ENCODE results near the gene FILIP1L. TPM values are rescaled to one million over a fixed set of nuclear protein-coding genes. Genes with fewer than 3 reads are reported as not detected.

The FILIP1L gene
- total and polyA plus RNA-seq, 2 of the 4 experiments (the other 2 are of a cell fraction): 11.5 to 19.9 TPM

DNA sequence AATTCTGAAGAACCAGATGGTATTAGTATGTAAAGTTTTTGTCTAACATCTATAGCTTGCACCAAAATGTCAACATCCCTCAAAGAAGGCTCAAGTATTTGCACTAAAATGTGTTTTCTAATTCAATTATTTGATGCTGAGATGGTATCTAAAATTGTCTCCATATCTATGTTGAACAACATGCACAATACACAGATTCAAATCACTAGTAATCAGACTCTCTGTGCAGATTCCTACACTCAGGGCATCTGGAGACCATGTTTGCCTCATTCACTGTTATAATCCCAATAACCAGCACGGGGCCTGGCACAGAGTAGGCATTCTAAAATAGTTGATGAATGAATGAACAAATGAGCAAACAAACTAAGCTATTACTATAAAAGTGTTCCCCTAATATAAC, 2.6 kb downstream of the FILIP1L start:
- Histone ChIP-seq H3K4ac (ENCODE audit: low read depth, low read length) (no peak overlapping the region), H3K56ac (ENCODE audit: extremely low read depth, insufficient read depth, low read length) (no peak overlapping the region), H3K79me1 (ENCODE audit: low read depth in 1 of 2, low read length in 2 of 2) (peaks cover 0 to 3% of the 10 kb centered on the region in 2 experiments; a peak in 1 of 4 replicates), H3K14ac (replicated peaks; ENCODE audit: low read depth, low read length) (no peak overlapping the region), H3K4me1 (ENCODE audit: control insufficient read depth, insufficient read depth, low read length) (peaks cover 8% of the 10 kb centered on the region), H4K5ac (ENCODE audit: low read depth, low read length) (no peak overlapping the region), H2AK5ac (ENCODE audit: low read depth, low read length) (no peak overlapping the region), H3K9ac (ENCODE audit: low read depth, low read length) (no peak overlapping the region), H3K4me3 (ENCODE audit: insufficient read depth, low read depth, low read length) (no peak overlapping the region), H4K91ac (ENCODE audit: insufficient read depth, low read depth, low read length) (no peak overlapping the region), H3K9me1 (ENCODE audit: insufficient read depth, low read length) (peaks cover 7% of the 10 kb centered on the region; the same call in 1 of the 2 replicates), H4K8ac (ENCODE audit: low read depth in 2 of 2, low read length in 2 of 2) (no peak overlapping the region), H3K23ac (ENCODE audit: low read depth, low read length) (no peak overlapping the region), H2BK120ac (ENCODE audit: low read depth, low read length) (no peak overlapping the region), H2AFZ (replicated peaks; ENCODE audit: low read length, poor library complexity) (no peak overlapping the region), H4K20me1 (ENCODE audit: insufficient read depth, low read length) (no peaks in the 10 kb centered on the region), H3K18ac (ENCODE audit: low read depth, low read length) (no peak overlapping the region), H3K36me3 (ENCODE audit: control insufficient read depth, insufficient read depth, low read length) (no peaks in the 10 kb centered on the region), H2BK5ac (ENCODE audit: low read depth, low read length, poor library complexity, severe bottlenecking) (no peak overlapping the region), H3K4me2 (ENCODE audit: low read depth, low read length) (no peak overlapping the region), H3K27me3 (ENCODE audit: control insufficient read depth, insufficient read depth, low read length) (no peaks in the 10 kb centered on the region), H2AK9ac (replicated peaks; ENCODE audit: low read depth, low read length, poor library complexity) (no peak overlapping the region), H2BK15ac (ENCODE audit: low read depth, low read length) (no peak overlapping the region), H3K27ac (ENCODE audit: insufficient read depth, low read length) (no peak overlapping the region), H2BK20ac (ENCODE audit: low read depth, low read length) (no peak overlapping the region), H3K9me3 (ENCODE audit: control insufficient read depth, insufficient read depth, low read length) (no peaks in the 10 kb centered on the region)
- in situ Hi-C loops (cut with MboI; ENCODE audit: low sequenced_read_pairs) (no loop called here), dilution Hi-C loops (cut with HindIII; ENCODE audit: low sequenced_read_pairs, unreplicated experiment) (no loop called here), intact Hi-C loops (cut with micrococcal nuclease) (no loop called here)
- ChIA-PET CTCF (no interaction called here), POLR2A (ENCODE audit: unreplicated experiment) (no interaction called here)
- no TSS peak for BruUV-seq (replicated peaks)
- WGBS, 2 experiments (ENCODE audit: extremely low coverage in 2 of 2, insufficient read length in 1 of 2): no CpG with 5 or more reads among the region's 1 CpG
- DNase-seq: no peak
- ATAC-seq (ENCODE audit: low read depth): no peak
- TF ChIP-seq, protein P1, sequence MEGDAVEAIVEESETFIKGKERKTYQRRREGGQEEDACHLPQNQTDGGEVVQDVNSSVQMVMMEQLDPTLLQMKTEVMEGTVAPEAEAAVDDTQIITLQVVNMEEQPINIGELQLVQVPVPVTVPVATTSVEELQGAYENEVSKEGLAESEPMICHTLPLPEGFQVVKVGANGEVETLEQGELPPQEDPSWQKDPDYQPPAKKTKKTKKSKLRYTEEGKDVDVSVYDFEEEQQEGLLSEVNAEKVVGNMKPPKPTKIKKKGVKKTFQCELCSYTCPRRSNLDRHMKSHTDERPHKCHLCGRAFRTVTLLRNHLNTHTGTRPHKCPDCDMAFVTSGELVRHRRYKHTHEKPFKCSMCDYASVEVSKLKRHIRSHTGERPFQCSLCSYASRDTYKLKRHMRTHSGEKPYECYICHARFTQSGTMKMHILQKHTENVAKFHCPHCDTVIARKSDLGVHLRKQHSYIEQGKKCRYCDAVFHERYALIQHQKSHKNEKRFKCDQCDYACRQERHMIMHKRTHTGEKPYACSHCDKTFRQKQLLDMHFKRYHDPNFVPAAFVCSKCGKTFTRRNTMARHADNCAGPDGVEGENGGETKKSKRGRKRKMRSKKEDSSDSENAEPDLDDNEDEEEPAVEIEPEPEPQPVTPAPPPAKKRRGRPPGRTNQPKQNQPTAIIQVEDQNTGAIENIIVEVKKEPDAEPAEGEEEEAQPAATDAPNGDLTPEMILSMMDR (conservative IDR thresholded peaks at IDR 0.05; ENCODE audit: low read depth, low read length): no peak
- no peak for TF ChIP-seq ELK1 (IDR thresholded peaks at IDR 0.05; ENCODE audit: borderline replicate concordance, low read depth, low read length)
- no peak for TF ChIP-seq RFX5 (IDR thresholded peaks at IDR 0.05; ENCODE audit: low read depth, low read length)
- TF ChIP-seq BHLHE40 (IDR thresholded peaks at IDR 0.05; ENCODE audit: low read depth, low read length): no peak
- TF ChIP-seq MAFK (IDR thresholded peaks at IDR 0.05; ENCODE audit: low read depth, low read length): no peak
- no peak for TF ChIP-seq FOS (IDR thresholded peaks at IDR 0.05; ENCODE audit: low read depth, low read length)

Measured in IMR-90 (cell line).